ENCODE measurements around the gene NUCB1.
"Not testable (repeated sequence)": the region's sequence is repeated elsewhere in the genome, so short reads cannot be mapped to it uniquely, and the experiment has no call there.

NUCB1 gene

DNA sequence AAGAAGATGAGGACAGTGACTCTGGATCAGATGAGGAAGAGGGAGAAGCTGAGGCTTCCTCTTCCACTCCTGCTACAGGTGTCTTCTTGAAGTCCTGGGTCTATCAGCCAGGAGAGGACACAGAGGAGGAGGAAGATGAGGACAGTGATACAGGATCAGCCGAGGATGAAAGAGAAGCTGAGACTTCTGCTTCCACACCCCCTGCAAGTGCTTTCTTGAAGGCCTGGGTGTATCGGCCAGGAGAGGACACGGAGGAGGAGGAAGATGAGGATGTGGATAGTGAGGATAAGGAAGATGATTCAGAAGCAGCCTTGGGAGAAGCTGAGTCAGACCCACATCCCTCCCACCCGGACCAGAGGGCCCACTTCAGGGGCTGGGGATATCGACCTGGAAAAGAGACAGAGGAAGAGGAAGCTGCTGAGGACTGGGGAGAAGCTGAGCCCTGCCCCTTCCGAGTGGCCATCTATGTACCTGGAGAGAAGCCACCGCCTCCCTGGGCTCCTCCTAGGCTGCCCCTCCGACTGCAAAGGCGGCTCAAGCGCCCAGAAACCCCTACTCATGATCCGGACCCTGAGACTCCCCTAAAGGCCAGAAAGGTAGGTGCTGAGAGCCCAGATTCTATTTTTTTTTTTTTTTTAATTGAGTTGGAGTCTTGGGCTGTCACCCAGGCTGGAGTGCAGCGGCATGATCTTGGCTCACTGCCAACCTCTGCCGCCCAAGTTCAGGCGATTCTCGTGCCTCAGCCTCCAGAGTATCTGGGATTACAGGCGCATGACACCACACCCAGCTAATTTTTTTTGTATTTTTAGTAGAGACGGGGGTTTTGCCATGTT lies 25.6 kb upstream of the NUCB1 start:
- DNase-seq, result no peak

DNA sequence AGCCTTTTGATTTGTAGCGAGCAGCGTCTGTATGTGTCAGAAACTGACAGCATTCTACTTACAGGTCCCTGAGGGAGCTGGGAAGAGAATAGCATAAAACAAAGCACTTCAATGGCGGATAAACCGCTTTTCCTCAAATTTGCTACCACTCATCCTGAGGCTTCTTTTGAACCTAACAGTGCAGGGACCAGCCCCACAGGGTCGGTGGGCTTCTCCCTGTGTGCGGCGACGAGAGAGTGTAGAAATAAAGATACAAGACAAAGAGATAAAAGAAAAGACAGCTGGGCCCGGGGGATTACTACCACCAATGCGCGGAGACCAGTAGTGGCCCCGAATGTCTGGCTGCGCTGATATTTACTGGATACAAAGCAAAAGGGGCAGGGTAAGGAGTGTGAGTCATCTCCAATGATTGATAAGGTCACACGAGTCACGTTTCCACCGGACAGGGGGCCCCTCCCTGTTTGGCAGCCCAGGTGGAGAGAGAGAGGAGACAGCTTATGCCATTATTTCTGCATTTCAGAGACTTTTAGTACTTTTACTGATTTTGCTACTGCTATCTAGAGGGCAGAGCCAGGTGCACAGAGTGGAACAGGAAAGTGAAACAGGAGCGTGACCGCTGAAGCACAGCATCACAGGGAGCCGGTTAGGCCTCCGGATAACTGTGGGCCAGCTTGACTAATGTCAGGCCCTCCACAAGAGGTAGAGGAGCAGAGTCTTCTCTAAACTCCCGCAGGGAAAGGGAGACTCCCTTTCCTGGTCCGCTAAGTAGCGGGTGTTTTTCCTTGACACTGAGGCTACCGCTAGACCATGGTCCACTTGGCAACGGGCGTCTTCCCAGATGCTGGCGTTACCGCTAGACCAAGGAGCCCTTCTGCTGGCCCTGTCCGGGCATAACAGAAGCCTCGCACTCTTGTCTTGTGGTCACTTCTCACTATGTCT lies 23.8 kb upstream of the NUCB1 start:
- not testable (repeated sequence) for DNase-seq

- DNase-seq, result no peak
Observed at GRCh38 chr19:48877855-48878195, 22.3 kb upstream of the NUCB1 start.

DNA sequence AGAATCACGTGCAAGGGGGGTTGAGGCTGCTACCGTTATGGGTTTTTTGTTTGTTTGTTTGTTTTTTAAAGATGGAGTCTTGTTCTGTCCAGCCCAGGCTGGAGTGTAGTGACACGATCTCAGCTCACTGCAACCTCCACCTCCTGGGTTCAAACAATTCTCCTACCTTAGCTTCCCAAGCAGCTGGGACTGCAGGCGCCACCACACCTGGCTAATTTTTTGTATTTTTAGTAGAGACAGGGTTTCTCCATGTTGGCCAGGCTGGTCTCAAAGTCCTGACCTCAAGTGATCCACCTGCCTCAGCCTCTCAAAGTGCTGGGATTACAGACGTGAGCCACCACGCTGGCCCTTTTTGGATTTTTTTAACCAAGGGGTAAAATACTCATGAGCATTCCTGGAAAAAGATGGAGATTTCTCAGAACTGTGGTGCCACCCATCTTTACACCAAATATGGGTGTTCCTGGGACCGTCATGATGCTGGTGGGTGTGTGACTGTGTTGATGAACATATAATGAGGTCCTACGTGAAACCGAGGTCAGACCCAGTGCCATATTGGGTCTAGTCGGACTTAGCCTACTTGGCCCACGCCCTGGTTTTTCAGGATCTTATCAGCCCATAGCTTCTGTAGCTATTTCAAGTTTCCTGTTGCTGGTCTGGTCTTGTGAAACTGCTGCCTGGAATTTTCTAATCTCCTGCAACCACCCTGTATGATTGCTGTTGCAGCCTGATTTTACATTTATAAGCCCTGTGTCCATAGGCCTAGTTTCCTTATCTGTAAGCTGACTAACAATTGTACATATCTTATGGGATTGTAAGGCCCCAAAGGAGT lies 21.7 kb upstream of the NUCB1 start:
- DNase-seq, result no peak

DNA sequence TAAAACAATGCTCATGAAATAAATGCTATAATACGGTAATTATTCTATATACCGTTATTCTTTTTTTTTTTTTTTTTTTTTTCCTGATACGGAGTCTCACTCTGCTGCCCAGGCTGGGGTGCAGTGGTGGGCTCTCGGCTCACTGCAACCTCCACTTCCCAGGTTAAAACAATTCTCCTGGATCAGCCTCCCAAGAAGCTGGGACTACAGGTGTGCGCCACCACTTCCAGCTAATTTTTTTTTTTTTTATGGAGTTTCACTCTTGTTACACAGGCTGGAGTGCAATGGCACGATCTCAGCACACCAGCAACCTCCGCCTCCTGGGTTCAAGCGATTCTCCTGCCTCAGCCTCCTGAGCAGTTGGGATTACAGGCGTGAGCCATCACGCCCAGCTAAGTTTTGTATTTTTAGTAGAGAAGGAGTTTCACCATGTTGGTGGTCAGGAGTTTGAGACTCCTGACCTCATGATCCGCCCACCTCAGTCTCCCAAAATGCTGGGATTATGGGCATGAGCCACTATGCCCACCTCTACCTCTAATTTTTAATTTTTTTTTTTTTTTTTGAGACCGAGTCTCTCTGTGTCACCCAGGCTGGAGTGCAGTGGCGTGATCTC lies 21.0 kb upstream of the NUCB1 start:
- DNase-seq, result no peak

- DNase-seq, result not testable (repeated sequence)
Observed at GRCh38 chr19:48879696-48880095, 20.4 kb upstream of the NUCB1 start.

DNA sequence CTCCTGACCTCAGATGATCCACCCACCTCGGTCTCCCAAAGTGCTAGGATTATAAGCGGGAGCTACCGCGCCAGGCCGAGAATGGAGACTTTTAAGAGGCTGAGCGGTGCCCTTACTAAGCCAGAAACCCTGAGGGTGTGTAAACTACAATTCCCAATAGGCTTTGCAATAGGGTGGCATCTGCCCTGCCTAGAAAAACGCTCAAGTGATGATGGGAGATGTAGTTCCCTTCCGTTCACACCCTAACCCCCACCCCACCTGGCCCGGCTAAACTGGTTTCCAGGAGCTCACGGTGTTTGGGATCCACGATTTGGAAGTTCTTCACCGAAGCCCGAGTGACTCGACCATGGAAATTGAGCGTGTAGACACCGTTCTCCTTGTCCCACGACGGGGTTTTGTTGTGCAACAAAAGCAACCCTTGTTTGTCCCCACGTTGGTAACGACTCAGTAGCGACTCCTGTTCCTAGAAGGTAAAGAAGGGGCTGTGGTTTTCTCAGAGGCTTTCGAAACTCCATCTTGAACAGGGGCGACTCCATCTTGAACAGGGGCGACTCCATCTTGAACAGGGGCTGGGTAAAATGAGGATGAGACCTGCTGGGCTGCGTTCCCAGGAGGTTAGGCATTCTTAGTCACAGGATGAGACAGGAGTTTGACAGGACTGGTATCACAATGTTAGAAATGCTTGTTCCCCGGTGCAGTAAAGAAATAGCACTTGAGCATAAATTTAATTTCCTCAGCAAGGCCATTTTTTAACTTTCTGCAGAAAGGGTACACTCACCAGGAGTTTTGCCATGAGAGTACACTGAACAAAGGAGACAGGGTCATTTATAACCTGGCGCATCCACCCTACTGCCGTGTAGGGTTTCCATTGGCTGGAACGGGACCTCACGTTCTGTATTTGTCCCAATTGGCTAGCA lies 18.1 kb upstream of the NUCB1 start:
- no peak for DNase-seq

DNA sequence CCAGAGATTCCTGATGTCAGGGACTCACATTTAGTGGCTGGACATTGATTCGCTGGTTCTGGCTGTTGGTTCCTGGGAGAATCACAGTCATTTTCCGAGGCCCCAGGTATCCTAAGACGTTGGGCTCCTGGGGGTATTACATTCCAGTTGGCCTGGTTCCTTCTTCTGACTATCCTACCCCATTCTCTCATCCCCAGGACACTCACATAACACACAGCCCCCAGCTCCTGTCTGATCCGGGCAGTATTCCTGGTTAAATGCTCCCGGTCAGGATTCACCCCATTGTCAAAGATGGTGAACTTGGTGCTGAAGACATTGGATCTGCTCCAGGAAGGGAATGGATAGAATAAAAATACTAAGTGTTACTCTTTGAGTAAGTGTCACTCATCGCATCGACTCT lies 16.4 kb upstream of the NUCB1 start:
- no peak for DNase-seq

- DNase-seq, result no peak
Observed at GRCh38 chr19:48887861-48888612, 12.1 kb upstream of the NUCB1 start.

DNA sequence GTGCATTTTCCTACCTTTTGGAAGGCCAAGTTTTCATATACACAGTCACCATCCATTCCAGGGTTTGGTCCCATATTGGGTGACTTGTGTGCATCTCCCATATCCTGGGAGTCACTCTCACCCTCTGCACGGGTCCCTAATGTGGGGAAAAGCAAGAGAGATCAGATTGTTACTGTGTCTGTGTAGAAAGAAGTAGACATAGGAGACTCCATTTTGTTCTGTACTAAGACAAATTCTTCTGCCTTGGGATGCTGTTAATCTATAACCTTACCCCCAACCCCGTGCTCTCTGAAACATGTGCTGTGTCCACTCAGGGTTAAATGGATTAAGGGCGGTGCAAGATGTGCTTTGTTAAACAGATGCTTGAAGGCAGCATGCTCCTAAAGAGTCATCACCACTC lies 10.6 kb upstream of the NUCB1 start:
- DNase-seq, result not testable (repeated sequence)

DNA sequence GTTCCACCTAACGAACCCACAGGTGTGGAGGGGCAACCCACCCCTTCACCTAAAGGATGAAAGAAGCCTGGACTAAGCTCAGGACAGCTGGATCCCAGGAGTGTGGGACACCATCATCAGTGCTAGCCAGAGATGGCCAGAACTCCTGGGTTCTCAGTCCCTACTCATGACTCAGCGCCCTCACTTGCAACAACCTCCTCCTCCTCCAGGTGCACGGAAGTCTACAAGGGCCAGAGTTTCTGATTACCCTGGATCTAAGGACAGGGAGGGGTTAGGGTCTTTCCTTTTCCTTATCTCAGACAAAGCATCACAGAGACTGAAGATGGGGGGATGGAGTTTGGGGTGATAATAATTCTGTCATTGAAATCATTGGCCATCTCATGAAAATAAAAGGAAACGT lies 9.6 kb upstream of the NUCB1 start:
- no peak for DNase-seq

DNA sequence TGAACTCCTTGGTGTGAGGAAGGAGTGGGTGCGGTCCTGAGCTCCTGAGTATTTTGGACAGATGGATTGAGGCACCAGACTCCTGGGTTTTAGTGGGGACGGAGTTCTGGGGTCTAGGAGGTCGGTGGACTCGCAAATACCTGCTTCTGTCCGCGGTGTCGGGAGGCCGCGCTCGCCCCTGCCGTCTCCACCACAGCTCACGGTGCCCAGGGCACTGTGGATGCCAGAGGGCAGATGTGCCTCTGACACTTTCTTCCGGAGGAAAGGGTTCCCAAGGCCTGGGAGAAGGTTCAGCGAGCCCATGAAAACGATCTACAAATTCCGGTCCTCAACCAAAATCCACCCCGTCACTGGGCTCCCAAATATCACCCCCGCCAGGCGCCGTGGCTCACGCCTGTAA lies 4.9 kb upstream of the NUCB1 start:
- no peak for DNase-seq

DNA sequence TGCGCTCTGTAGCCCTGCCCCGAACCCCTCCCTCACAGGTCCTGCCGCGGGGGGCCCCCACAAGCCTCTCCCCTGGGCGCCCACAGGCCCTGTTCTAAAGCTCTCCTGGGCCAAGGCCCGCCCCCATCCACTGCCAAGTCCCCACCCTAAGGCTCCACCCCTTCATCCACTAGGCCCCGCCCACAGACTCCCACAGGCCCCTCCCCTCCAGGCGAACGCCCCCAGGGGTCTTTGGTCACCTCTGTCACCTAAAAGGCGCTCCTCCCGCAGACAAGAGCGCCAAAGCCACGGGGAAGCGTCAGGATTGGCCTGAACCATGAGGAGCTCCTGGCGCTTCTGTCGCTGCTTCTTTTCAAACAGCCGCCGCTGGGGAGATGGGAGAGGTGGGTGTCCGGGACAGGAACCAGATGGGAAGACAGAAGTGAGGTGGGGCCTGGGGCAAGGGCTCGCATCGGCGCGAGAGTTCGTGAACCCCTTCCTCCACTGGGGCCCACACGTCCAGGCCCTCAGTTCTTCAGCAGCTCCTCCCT lies 3.9 kb upstream of the NUCB1 start:
- no peak for DNase-seq

DNA sequence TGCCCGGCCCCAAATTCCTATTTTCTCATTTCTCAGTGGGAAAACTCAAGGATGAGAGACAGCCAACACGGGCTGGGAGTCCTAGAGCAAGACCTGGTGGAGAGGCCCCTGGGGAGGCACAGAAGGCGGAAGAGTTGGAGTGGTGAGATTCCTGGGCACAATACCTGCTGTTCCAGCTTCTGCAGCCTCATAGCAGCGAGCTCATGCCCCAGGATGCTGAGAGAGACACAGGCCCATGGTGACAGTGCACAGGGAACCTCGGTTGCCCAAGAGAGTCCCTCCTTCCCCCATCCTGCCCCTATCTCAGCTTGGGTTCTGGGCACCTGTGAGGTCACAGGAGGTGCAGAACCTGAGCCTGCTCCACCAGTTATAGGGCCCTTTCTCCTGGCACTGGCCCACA lies 2.9 kb upstream of the NUCB1 start:
- no peak for DNase-seq

DNA sequence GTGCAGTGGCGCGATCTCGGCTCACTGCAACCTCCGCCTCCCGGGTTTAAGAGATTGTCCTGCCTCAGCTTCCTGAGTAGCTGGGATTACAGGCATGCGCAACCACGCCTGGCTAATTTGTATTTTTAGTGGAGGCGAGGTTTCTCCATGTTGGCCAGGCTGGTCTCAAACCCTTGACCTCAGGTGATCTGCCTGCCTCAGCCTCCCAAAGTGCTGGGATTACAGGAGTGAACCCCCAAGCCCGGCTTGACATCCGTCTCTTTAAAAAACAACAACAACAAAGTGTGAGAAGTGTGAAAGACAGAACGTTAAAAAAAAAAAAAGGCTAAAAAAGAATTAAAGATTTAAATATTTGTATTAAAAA lies 744 bp upstream of the NUCB1 start:
- DNase-seq, result not testable (repeated sequence)

DNA sequence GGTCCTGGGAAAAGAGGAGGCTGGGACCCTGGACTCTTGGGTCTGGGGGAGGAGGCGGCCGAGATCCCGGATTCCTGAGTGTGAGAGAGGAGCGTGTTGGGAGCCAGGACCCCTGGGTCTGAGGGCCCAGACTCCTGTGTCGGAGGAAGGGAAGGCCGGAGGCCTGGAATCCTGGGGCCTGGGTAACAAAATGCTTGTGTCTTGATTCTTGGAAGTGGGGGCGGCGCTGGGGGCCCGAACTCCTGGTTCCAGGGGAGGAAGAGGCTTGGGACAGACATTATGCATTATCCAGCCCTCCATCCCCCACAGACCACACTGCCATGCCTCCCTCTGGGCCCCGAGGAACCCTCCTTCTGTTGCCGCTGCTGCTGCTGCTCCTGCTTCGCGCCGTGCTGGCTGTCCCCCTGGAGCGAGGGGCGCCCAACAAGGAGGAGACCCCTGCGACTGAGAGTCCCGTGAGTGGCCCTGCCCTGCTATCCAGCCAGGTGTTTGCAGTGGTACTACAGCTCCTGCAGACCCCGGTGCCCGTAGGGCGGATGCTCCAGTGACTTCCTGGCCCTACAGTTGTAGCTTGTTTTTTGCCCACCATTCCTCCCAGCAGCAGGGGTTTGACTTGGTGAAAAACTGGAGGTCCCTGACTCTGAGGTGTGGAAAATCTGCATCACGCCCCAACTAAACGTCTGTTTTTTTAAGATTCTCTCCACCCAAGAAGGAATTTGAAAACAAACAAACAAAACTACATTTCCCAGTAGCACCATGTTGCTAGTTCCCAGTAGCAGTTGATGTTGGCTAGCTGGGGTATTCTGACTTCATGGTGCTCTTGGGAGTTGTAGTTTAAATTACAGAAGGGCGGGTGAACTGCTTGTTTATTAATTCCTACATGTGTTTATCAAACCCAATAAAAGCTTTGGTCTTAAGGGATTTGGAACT lies 630 bp downstream of the NUCB1 start:
- no peak for DNase-seq

DNA sequence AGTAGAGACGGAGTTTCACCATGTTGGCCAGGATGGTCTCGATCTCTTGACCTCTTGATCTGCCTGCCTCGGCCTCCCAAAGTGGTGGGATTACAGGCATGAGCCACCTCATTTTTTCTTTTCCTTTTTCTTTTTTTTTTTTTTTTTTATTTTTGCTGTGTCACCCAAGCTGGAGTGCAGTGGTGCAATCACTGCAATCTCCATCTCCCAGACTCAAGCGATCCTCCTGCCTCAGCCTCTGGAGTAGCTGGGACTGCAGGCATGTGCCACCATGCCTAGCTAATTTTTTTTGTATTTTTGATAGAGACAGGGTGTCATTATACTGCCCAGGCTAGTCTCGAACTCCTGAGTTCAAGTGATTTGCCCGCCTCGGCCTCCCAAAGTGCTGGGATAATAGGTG lies 2.2 kb downstream of the NUCB1 start:
- not testable (repeated sequence) for DNase-seq

- not testable (repeated sequence) for DNase-seq
Observed at GRCh38 chr19:48903788-48904187, 3.7 kb downstream of the NUCB1 start.

- no peak for DNase-seq
Observed at GRCh38 chr19:48905664-48906063, 5.6 kb downstream of the NUCB1 start.
